Germinal center (tissue), 1 donor: ENCODE measurements around the gene HTT-AS.
A peak's percentile ranks its signal among the peaks of the same experiment; 100 is the strongest.

Experiments
- DNase-seq: peaks from one replicate; pipeline ENCODE4 v3.0.0; 2012; ENCODE audit warnings: mixed read lengths, low spot score

Gene HTT-AS

DNA sequence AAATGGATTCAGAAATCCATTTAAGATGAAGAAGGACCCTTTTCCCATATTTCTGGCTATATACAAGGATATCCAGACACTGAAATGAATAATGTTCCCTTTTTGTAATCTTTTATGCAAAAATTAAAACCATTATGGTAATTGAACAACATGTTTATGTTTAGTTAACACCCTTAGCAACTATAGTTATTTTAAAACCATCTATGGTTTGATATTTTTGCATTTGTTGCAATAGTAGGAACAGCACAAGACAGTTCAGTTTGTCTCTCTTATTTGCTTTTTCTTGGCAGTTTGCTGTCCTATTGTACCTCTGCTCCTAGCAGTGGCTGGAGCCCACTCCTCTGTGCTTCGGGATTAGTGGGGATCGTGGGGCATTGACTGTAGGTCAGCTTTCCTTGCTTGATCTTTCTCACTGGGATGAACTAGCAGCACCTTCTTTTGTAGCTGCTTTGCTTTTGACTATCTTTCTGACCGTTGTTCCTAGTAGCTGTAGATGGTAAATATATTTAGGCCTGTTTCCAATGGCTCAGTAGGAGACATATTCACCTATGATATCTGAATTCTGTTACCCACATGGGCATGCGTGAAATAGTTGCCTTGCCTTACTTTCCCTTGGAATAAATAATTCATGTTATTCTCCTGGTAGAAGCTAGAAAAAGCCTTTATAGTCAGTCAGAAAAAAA is 12.9 kb upstream of the HTT-AS start:
- no peak for DNase-seq

DNA sequence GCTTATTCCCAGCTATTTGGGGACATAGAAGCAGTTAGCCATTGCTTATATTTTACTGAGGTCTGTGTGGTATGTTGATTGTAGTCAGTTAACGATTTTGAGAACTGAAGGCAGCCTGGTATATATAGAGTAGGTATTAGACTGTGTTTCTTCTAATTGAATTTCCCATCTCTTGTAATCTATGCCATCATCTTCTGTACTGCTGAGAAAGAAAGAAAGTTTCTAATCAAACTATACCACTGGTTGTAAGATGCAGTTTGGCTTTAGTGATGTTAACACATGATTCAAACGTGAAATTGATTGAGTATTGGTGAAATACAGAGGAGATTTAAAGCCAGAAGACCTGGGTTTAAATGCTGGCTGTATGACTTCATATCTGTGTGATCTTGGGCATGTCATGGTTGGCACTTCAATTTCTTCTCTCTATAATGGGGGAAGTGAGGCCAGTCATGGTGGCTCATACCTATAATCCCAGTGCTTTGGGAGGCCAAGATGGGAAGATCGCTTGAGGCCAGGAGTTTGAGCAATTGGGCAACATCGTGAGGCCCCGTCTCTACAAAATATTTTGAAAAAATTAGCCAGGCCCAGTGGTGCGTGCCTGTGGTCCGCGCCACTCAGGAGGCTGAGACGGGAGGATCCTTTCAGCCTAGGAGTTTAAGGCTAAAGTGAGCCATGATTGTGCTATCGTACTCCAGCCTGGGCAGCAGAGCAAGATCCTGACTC is 11.8 kb upstream of the HTT-AS start:
- DNase-seq = no peak

DNA sequence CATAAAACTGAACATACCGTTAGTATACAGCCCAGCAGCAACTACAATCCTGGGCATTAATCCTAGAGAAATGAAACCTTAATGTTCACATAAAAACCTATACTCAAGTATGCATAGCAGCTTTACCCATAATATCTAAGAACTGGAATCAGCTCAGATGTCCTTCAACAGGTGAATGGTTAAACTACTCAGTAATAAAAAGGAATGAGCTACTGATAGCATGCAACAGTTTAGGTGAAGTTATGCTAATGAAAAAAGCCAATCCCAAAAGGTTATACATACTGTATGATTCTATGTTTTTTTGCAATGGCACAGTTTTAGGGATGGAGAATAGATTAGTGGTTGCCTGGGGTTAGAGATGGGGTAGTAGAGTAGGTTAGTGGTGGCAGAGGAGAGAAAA is 9.4 kb upstream of the HTT-AS start:
- no peak for DNase-seq

DNA sequence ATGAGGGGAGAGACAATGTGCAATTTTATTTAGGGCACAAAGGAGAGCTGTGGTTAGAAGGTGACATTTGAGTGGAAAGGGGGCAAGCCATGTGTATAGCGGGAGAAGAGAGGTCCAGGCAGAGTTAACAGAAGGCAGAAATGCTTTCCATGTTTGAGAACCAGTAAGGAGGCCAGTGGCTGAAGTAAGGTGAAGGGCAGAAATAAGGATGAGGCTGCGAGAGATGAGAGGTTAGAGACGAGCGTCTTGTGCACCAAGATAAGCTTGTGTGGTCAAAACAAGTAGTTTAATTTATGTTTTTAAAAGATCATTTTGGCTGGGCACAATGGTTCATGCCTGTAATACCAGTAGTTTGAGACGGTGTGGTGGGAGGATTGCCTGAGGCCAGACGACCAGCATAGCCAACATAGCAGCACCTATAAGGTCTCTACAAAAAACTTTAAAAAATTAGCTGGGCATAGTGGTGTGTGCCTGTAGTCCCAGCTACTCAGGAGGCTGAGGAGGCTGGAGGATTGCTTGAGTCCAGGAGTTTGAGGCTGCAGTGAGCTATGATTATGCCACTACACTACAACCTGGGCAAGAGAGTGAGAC is 8.7 kb upstream of the HTT-AS start:
- DNase-seq = no peak

DNA sequence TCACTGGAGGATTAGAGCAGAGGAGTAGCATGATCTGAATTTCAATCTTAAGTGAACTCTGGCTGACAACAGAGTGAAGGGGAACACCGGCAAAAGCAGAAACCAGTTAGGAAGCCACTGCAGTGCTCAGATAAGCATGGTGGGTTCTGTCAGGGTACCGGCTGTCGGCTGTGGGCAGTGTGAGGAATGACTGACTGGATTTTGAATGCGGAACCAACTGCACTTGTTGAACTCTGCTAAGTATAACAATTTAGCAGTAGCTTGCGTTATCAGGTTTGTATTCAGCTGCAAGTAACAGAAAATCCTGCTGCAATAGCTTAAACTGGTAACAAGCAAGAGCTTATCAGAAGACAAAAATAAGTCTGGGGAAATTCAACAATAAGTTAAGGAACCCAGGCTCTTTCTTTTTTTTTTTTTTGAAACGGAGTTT is 5.4 kb upstream of the HTT-AS start:
- peak; percentile 38 for DNase-seq

DNA sequence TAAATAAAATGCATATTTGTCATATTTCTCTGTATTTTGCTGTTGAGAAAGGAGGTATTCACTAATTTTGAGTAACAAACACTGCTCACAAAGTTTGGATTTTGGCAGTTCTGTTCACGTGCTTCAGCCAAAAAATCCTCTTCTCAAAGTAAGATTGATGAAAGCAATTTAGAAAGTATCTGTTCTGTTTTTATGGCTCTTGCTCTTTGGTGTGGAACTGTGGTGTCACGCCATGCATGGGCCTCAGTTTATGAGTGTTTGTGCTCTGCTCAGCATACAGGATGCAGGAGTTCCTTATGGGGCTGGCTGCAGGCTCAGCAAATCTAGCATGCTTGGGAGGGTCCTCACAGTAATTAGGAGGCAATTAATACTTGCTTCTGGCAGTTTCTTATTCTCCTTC is 3.5 kb upstream of the HTT-AS start:
- peak; percentile 55 for DNase-seq

DNA sequence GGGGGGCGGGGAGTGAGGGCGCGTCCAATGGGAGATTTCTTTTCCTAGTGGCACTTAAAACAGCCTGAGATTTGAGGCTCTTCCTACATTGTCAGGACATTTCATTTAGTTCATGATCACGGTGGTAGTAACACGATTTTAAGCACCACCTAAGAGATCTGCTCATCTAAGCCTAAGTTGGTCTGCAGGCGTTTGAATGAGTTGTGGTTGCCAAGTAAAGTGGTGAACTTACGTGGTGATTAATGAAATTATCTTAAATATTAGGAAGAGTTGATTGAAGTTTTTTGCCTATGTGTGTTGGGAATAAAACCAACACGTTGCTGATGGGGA is 1.3 kb upstream of the HTT-AS start:
- DNase-seq = no peak

DNA sequence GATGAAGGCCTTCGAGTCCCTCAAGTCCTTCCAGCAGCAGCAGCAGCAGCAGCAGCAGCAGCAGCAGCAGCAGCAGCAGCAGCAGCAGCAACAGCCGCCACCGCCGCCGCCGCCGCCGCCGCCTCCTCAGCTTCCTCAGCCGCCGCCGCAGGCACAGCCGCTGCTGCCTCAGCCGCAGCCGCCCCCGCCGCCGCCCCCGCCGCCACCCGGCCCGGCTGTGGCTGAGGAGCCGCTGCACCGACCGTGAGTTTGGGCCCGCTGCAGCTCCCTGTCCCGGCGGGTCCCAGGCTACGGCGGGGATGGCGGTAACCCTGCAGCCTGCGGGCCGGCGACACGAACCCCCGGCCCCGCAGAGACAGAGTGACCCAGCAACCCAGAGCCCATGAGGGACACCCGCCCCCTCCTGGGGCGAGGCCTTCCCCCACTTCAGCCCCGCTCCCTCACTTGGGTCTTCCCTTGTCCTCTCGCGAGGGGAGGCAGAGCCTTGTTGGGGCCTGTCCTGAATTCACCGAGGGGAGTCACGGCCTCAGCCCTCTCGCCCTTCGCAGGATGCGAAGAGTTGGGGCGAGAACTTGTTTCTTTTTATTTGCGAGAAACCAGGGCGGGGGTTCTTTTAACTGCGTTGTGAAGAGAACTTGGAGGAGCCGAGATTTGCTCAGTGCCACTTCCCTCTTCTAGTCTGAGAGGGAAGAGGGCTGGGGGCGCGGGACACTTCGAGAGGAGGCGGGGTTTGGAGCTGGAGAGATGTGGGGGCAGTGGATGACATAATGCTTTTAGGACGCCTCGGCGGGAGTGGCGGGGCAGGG is 711 bp upstream of the HTT-AS start:
- DNase-seq = peak; percentile 57

DNA sequence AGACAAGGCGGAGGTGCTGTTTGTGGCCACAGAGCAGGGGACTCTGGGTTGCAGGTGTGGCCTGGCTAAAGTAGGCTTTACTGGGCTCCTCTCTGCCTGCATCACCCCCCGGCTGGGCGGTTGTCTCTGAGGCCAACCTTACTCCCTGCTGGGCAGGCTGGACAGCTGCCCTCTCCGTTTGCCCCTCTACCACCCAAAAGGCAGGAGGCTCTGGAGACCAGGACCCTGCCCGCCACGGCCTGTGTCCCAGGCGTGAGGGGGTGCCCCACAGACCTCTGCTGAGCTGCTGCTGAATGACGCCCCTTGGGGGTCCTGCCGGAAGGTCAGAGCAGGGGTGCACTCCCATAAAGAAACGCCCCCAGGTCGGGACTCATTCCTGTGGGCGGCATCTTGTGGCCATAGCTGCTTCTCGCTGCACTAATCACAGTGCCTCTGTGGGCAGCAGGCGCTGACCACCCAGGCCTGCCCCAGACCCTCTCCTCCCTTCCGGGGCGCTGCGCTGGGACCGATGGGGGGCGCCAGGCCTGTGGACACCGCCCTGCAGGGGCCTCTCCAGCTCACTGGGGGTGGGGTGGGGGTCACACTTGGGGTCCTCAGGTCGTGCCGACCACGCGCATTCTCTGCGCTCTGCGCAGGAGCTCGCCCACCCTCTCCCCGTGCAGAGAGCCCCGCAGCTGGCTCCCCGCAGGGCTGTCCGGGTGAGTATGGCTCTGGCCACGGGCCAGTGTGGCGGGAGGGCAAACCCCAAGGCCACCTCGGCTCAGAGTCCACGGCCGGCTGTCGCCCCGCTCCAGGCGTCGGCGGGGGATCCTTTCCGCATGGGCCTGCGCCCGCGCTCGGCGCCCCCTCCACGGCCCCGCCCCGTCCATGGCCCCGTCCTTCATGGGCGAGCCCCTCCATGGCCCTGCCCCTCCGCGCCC is 920 bp downstream of the HTT-AS start:
- DNase-seq = no peak

DNA sequence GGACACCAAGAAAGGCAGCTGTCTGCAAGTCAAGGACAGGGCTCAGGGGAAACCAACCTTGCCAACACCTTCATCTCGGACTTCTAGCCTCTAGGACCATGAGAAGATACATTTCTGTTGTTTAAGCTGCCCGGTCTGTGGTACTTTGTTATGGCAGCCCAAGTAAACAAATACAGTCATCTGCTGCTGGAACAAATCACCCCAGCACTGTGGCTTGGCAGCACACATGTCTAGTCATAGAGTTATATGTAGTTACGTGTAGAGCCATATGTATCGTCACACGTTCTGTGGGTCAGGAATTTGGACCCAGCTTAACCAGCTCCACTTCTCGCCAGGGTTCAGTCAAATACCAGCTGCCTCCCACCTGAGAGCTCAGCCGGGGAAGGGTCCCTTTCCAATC is 2.5 kb downstream of the HTT-AS start:
- no peak for DNase-seq

DNA sequence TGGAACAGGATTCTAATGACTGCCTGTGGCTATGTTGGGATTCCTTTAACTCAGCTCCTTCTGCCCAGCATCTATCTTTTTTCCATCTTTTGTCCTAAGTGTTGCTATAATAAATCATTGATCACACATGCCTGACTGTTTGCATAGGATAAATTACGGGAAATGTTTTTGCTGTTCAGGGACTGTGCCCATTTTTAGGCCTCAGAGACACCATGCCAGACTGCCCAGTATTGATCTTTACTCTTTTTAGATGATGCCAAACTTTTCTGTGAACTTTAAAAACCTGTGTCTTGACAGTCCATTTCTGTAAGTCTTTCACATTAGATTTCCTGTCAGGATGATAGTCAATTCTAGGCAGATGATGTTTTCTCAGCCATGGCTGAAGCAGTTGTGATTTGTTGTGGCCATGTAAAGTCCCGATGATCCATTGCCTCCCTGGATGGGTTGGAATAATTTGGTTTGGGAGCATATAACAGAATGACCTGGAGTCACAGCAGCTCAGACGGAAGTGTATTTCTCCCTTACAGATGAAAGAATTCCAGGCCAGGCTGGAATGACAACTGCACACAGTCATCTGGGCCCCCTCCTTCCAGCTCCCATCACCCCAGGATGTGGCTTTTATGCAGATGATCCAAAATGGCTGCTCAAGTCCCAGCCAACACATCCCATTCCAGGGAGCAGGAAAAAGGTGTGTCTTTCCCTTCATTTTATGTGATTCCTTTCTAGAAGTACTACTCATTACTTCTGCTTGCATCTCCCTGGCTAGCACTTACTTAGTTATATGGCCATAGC is 3.4 kb downstream of the HTT-AS start:
- no peak for DNase-seq

DNA sequence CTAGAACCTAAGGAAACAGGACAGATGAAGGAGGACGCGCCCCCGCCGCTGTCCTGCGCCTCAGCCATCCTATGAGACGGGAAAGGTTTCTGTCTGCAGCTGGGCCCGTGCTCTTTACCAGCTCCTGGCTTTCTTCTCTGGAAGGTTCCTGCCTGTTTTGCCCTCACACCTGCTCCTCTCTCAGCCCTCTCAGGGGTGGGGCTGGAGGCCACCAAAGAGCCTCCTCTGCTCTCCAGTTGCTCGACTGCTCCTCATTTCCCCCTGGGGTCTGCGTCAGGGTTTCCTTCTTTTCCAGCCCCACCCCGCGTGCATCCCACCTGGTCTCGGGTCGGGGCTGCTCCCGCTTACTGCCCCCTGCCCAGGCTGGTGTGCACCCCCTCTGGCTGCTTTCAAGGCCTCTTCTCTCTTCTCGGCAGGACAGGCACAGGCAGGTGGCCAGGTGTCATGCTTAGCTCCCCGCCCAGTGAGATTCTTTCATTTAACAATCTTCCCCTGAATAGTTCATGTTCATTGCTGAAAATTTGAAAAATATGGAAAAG is 4.6 kb downstream of the HTT-AS start:
- no peak for DNase-seq

DNA sequence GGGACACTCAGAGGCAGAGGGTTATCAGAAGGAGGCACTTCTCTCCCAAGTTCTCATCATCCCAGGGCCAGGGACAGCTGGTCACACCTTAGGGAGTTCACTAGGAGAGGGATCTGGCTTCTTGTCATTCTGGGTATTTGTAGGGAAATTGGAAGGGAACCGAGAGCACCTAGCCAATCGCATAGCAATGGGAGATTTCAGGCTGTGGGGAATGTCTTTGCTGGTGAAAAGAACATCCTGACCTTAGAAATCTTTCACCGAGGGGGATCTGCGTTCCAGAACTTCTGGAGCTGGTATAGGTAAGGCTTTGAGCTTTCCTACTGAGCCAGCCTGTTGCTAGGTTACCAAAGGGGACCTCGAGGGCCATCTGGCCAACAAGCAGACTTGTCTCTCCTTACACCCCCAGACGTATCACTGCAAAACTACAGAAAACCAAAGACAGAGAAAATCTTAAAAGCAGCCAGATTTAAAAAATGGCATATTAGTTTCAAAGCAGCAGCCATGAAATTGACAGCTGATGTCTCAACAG is 6.8 kb downstream of the HTT-AS start:
- DNase-seq = no peak

DNA sequence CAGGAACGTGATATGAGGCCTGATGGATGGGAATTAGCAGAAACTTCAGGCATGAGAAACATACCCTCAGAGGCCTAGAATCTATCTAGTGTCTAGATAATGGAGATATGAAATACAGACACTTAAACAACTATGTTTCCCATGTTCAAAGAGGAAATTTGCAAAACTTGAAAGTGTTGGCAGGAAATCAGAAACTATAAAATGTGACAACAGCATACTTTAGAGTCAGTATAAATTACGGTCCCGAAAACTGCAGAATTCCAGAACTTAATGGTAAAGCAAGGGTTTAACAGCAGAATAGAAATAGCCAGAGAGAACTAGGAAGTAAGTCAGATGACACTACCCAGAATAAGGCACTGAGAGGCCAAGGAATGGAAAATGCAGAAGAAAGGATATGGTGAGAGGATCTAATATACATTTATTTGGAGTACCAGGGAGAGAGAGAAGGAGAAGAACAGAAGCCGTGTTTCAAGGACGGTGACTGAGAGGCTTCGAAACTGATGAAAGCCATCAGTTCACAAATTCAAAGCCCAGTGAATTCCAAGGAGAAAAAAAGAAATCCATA is 7.4 kb downstream of the HTT-AS start:
- DNase-seq = no peak

DNA sequence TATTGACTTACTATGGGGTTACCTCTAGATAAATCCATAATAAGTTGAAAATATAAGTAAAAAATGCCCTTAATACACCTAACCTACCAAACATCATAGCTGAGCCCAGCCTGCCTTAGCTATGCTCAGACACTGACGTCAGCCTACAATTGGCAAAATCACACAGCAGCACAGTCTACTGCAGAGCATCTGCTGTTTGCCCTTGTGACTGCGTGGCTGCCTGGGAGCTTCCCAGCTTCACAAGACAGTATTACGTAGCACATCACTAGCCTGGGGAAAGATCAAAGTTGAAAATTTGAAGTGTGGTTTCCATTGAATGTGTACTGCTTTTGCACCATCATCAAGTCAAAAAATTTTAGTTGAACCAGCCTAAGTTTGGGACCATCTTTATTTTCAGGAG is 8.8 kb downstream of the HTT-AS start:
- no peak for DNase-seq

DNA sequence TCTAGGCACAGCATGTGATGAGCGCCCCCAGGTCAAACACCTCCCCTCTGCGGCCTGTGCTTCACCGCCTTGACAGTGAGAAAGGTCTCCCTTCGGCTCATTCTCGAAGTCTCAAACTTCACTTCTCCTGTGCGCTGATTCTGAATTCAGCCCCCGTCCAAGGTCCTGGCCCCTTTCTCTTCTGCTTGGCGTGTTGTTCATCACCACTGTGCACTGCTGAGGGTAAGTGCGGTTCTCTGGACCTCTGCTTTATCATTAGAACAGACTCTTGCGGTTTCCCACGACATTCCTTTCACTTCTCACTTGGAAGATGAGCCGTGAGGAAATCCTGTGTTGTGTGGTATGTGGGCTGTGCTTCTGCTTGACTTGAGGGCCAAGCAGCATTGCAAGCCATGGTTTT is 11.9 kb downstream of the HTT-AS start:
- no peak for DNase-seq

DNA sequence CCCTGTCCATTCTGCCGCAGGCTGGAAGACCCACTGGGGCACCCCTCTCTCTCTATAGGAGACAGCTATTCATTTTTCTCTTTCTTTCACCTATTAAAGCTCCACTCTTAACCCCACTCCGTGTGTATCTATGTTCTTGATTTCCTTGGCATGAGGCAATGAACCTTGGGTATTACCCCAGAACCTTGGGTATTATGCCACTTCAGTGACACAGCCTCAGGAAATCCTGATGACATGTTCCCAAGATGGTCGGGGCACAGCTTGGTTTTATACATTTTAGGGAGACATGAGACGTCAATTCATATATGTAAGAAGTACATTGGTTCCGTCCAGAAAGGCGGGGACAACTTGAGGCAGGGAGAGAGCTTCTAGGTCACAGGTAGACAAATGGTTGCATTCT is 13.4 kb downstream of the HTT-AS start:
- DNase-seq = no peak

DNA sequence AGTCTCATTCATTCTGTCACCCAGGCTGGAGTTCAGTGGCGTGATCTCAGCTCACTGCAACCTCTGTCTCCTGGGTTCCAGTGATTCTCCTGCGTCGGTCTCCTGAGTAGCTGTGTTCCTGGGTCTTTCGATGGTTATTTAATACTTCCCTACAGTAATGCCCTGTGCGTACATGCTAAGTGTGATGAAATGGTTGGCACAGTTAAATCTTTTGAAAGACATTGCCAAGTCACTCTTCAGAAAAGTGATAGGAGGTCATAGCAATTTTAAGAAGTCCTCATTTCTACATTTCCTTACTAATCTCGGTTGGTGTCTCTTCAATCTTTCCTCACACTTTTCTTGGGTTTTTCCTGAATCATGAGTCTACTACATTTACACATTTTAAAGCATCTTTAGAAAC is 14.4 kb downstream of the HTT-AS start:
- DNase-seq = no peak

DNA sequence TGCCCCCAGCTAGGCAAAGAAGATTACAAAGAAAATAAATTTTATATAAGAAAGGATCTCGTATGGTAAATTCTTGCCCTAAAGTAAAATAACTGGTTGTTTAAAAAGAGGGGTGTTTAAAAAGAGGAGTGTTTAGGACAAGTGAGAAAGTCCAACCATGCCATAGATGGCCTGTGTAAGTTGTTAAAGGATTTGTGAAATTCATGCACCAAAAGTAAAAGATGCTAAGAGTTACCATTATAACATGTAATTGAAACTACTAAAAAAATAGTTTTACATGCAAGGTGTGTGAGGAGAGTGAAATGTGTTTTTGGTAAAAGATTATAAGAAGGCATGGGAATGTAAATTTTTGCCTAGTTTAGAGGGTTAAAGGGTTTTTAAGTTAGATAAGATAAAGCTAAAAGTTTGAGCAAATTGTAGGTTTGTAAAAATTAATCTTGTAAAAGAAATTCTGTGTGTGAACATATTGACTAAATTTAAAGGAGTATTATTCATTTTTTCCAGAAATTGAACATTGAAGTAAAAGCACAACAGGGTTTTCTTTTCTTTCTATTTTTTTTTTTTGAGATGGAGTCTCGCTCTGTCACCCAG is 20.1 kb downstream of the HTT-AS start:
- DNase-seq = no peak
